ENCODE measurements around the gene ANKS6.

Gene ANKS6

GRCh38 chr9:98770717-98771116 is 25.6 kb downstream of the ANKS6 start:
- DNase-seq: no peak

GRCh38 chr9:98768344-98768743 is 28.0 kb downstream of the ANKS6 start:
- DNase-seq: no peak

GRCh38 chr9:98767915-98768314 is 28.4 kb downstream of the ANKS6 start:
- DNase-seq: no peak

GRCh38 chr9:98767196-98767595 is 29.2 kb downstream of the ANKS6 start:
- DNase-seq: no peak

- DNase-seq: no peak
These were observed 29.8 kb downstream of the ANKS6 start for GRCh38 chr9:98766586-98766985.

- DNase-seq: no peak
These were observed 31.1 kb downstream of the ANKS6 start for GRCh38 chr9:98765256-98765655.

- no peak for DNase-seq
These were observed 32.2 kb downstream of the ANKS6 start for GRCh38 chr9:98763986-98764745.

- no peak for DNase-seq
These were observed 36.1 kb downstream of the ANKS6 start for GRCh38 chr9:98760231-98760630.

- DNase-seq: no peak
These were observed 41.2 kb downstream of the ANKS6 start for GRCh38 chr9:98755006-98755618.

- DNase-seq: no peak
These were observed 45.1 kb downstream of the ANKS6 start for GRCh38 chr9:98751210-98751609.

- DNase-seq: no peak
These were observed 45.8 kb downstream of the ANKS6 start for GRCh38 chr9:98750364-98751060.

- DNase-seq: no peak
These were observed 48.9 kb downstream of the ANKS6 start for GRCh38 chr9:98747476-98747875.

- no peak for DNase-seq
These were observed 50.9 kb downstream of the ANKS6 start for GRCh38 chr9:98745470-98745869.

- no peak for DNase-seq
These were observed 52.3 kb downstream of the ANKS6 start for GRCh38 chr9:98743818-98744611.

GRCh38 chr9:98743329-98743728 is 53.0 kb downstream of the ANKS6 start:
- no peak for DNase-seq

- DNase-seq: no peak
These were observed 53.8 kb downstream of the ANKS6 start for GRCh38 chr9:98742325-98743280.

GRCh38 chr9:98740226-98740881 is 56.0 kb downstream of the ANKS6 start:
- DNase-seq: no peak

GRCh38 chr9:98738741-98739140 is 57.6 kb downstream of the ANKS6 start:
- DNase-seq: no peak

GRCh38 chr9:98736226-98736625 is 60.1 kb downstream of the ANKS6 start:
- DNase-seq: no peak

- no peak for DNase-seq
These were observed 63.6 kb downstream of the ANKS6 start for GRCh38 chr9:98732801-98733200.

GRCh38 chr9:98732091-98732490 is 64.3 kb downstream of the ANKS6 start:
- DNase-seq: no peak

- no peak for DNase-seq
These were observed 65.5 kb downstream of the ANKS6 start for GRCh38 chr9:98730871-98731270.

Data from CD4-positive, alpha-beta T cell treated with Interleukin-10 for 1 hour (primary cell).